Transverse colon (tissue), 4 donors: ENCODE data around the gene GCNT2. TPM values are rescaled to one million over a fixed set of nuclear protein-coding genes. Genes with fewer than 3 reads are reported as not detected.

Experiments used
- DNase-seq: peaks from one replicate; pipeline ENCODE4 v3.0.0-alpha.2; 2019
- H3K27ac ChIP-seq, 4 donors: fragments of 200-600 bp; sonication (generic); 2 replicates each; pipeline ENCODE4 v1.5.1; 2016 to 2018; ENCODE audit warnings: inconsistent platforms in 4 of 4
- H3K27me3 ChIP-seq: fragments of 200-600 bp; sonication (generic); 2 replicates; pipeline ENCODE4 v1.5.1; 2017; ENCODE audit warnings: inconsistent platforms
- H3K36me3 ChIP-seq, 4 donors: fragments of 200-600 bp; sonication (generic); 2 replicates each; pipeline ENCODE4 v1.5.1; 2017 to 2019; ENCODE audit warnings: inconsistent platforms in 4 of 4
- H3K4me1 ChIP-seq, 4 donors: fragments of 200-600 bp; sonication (generic); 2 replicates each; pipeline ENCODE4 v1.5.1; 2017 to 2020; ENCODE audit warnings: inconsistent platforms in 4 of 4
- H3K4me3 ChIP-seq, 4 donors: fragments of 200-600 bp; sonication (generic); 1 replicate in 1 of 4; 2 replicates in 3 of 4; pipeline versions ENCODE4 v1.5.1 to v1.6.1; 2017 to 2019; ENCODE audit warnings: inconsistent platforms in 4 of 4
- H3K9me3 ChIP-seq, 2 donors: fragments of 200-600 bp; sonication (generic); 2 replicates each; pipeline ENCODE4 v1.5.1; 2017 to 2019; ENCODE audit warnings: inconsistent platforms in 2 of 2
- EP300 ChIP-seq: sonication (generic); formaldehyde crosslinking; IDR thresholded peaks from one replicate; pipeline ENCODE4 v1.6.1; 2017; ENCODE audit warnings: antibody characterized with exemption, low read depth
- POLR2A ChIP-seq: fragments of 450-650 bp; IDR thresholded peaks from one replicate; pipeline ENCODE4 v1.6.1; 2016; ENCODE audit warnings: antibody characterized with exemption, mild to moderate bottlenecking, moderate library complexity
- POLR2AphosphoS5 ChIP-seq, 3 donors: sonication (generic); formaldehyde crosslinking; IDR thresholded peaks; one replicate each; pipeline ENCODE4 v1.6.1; 2016; ENCODE audit warnings: antibody characterized with exemption in 3 of 3
- whole genome bisulfite sequencing, 2 donors: methylation state at CpG; one replicate each; pipeline ENCODE4 v1.1.5; 2018; ENCODE audit warnings: low coverage in 1 of 2; 5-methylcytosine and 5-hydroxymethylcytosine counted together
- in situ Hi-C, 4 donors: fragments of 200-750 bp; cut with MboI; loops; one replicate each; pipeline versions ENCODE4 v1.15.0 to v1.15.1; 2017; ENCODE audit warnings: low sequenced_read_pairs in 3 of 4, low pct_ligation_motif_present in 1 of 4, low pct_unique_long_range_greater_than_20kb in 1 of 4
- intact Hi-C: fragments of 100-400 bp; cut with DNase I; formaldehyde crosslinking; loops from one replicate; pipeline ENCODE4 v1.15.1; 2023; ENCODE audit warnings: low total_unique reads
- total RNA-seq, 4 donors: library from RNA; depleted of rRNA; stranded (reverse); fragments of >200 nt; gene quantifications; one replicate each; pipeline ENCODE4 v1.1.0, GENCODE V29; 2016
- TF ChIP-seq, protein P1 (sequence below), 5 experiments: fragments of 200-600 bp in 3 of 5; fragments of 450-650 bp in 2 of 5; sonication (generic) in 3 of 5; IDR thresholded peaks; 1 replicate in 2 of 5; 2 replicates in 3 of 5; pipeline ENCODE4 v1.5.1; 2016 to 2017; ENCODE audit warnings: antibody characterized with exemption in 5 of 5, inconsistent platforms in 3 of 5, mild to moderate bottlenecking in 2 of 5, moderate library complexity in 1 of 5

Gene GCNT2
- total RNA-seq, 4 donors from 2014 or later = 18.7 to 53.4 (median 31.3) TPM

DNA sequence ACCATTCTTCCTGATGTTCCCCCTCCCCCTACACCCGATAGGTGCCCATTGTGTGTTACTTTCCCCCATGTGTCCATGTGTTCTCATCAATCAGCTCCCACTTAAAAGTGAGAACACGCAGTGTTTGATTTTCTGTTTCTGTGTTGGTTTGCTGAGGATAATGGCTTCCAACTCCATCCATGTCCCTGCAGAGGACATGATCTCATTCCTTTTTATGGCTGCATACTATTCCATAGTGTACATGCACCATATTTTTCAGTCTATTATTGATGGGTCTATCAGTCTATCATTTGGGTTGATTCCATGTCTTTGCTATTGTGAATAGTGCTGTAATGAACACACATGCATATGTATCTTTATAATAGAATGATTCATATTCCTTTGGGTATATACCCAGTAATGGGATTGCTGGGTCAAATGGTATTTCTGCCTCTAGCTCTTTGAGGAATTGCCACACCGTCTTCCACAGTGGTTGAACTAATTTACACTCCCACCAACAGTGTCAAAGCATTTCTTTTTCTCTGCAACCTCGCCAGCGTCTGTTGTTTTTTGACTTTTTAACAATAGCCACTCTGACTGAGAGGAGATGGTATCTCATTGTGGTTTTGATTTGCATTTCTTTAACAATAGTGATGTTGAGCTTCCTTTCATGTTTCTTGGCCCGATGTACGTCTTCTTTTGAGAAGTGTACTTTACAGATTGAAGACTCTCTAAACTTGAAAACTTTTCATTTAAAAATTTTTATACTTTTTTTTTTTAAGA lies 41.0 kb upstream of the GCNT2 start:
- intact Hi-C loops = loop anchor here (10.0 kb wide), 1 partner anchor 325 kb away; no protein-coding TSS in a partner anchor
- WGBS, 2 donors = 73 to 87% methylated on average over 7 of the region's 7 CpGs
- DNase-seq = no peak
- Histone ChIP-seq H3K27ac (no peak overlapping the region), H3K27me3 (no peaks in the 10 kb centered on the region), H3K9me3 (no peaks in the 10 kb centered on the region), H3K4me1 (no peaks in the 10 kb centered on the region), H3K36me3 (no peaks in the 10 kb centered on the region), H3K4me3 (no peak overlapping the region)
- in situ Hi-C loops = loop anchor here (10.0 to 25.0 kb wide), 4 partner anchors 307 to 582 kb away; no protein-coding TSS in a partner anchor
- TF ChIP-seq POLR2AphosphoS5 (IDR thresholded peaks at IDR 0.05) = no peak
- TF ChIP-seq, protein P1, sequence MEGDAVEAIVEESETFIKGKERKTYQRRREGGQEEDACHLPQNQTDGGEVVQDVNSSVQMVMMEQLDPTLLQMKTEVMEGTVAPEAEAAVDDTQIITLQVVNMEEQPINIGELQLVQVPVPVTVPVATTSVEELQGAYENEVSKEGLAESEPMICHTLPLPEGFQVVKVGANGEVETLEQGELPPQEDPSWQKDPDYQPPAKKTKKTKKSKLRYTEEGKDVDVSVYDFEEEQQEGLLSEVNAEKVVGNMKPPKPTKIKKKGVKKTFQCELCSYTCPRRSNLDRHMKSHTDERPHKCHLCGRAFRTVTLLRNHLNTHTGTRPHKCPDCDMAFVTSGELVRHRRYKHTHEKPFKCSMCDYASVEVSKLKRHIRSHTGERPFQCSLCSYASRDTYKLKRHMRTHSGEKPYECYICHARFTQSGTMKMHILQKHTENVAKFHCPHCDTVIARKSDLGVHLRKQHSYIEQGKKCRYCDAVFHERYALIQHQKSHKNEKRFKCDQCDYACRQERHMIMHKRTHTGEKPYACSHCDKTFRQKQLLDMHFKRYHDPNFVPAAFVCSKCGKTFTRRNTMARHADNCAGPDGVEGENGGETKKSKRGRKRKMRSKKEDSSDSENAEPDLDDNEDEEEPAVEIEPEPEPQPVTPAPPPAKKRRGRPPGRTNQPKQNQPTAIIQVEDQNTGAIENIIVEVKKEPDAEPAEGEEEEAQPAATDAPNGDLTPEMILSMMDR (IDR thresholded peaks at IDR 0.05) = no peak

DNA sequence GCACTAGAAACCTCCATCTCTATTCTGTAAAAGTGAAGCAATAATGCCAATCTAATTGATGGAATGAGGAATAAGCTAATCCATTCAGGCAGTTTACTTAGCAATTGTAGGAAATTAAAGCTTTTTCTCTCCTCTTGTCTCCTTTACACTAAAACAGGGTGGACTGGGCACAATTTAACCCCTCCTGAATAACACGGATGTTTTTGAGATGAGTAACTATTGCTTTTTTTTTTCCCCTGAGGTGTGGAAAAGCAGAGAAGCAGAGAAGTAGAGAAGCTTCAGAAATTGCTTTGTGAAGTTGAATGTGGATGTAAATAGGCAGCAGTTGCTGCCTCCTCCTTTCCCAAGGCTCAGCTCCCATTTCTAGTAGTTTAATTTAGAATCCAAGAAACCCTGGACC lies 40.0 kb upstream of the GCNT2 start:
- Histone ChIP-seq H3K27me3 (no peaks in the 10 kb centered on the region), H3K9me3 (no peaks in the 10 kb centered on the region), H3K4me3 (no peak overlapping the region), H3K4me1 (no peaks in the 10 kb centered on the region), H3K36me3 (no peaks in the 10 kb centered on the region), H3K27ac (no peak overlapping the region)
- WGBS, 2 donors = 46 to 67% methylated on average over 1 of the region's 1 CpG
- intact Hi-C loops = no loop called here
- no peak for TF ChIP-seq POLR2AphosphoS5 (IDR thresholded peaks at IDR 0.05)
- TF ChIP-seq, protein P1 (IDR thresholded peaks at IDR 0.05) = no peak
- TF ChIP-seq EP300 = no peak
- TF ChIP-seq POLR2A = no peak
- no peak for DNase-seq
- in situ Hi-C loops = loop anchor here (25.0 kb wide), 2 partner anchors 306 to 581 kb away; no protein-coding TSS in a partner anchor

DNA sequence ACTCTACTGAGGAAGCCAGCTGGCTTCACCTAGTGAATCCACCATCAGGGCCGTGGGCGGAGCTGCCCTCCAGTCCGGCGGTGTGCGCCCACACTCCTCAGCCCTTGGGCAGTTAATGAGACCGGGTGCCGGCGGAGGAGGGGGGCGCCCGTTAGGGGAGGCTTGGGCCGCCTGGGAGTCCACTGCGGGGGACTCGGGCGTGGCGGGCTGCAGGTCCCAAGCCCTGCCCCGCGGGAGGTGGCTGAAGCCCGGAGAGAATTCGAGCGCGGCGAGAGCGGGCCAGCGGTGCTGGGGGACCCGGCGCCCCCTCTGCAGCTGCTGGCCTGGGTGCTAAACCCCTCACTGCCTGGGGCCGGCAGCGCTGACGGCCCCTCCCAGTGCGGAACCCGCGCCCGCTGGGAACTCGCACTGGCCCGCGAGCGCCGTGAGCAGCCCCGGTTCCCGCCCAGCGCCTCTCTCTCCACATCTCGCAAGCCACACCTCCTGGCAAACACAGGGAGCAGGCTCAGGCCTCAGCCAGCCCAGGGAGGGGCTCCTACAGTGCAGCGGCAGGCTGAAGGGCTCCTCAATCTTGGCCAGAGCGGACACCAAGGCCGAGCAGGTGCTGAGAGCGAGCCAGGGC lies 38.4 kb upstream of the GCNT2 start:
- TF ChIP-seq POLR2A (no peak), POLR2AphosphoS5 (IDR thresholded peaks at IDR 0.05) (no peak), EP300 (no peak)
- TF ChIP-seq, protein P1 (IDR thresholded peaks at IDR 0.05) = no peak
- no peaks in the 10 kb centered on the region for H3K9me3 ChIP-seq
- intact Hi-C loops (no loop called here), in situ Hi-C loops (loop anchor here (25.0 kb wide), 2 partner anchors 305 to 580 kb away; no protein-coding TSS in a partner anchor)
- H3K27ac ChIP-seq = no peak overlapping the region
- H3K4me3 ChIP-seq = no peak overlapping the region
- WGBS, 2 donors = 93% methylated on average over 44 of the region's 46 CpGs; no CpG with 5 or more reads in 1 of the 2 donors
- H3K27me3 ChIP-seq = no peaks in the 10 kb centered on the region
- no peaks in the 10 kb centered on the region for H3K36me3 ChIP-seq
- no peaks in the 10 kb centered on the region for H3K4me1 ChIP-seq
- DNase-seq = no peak

DNA sequence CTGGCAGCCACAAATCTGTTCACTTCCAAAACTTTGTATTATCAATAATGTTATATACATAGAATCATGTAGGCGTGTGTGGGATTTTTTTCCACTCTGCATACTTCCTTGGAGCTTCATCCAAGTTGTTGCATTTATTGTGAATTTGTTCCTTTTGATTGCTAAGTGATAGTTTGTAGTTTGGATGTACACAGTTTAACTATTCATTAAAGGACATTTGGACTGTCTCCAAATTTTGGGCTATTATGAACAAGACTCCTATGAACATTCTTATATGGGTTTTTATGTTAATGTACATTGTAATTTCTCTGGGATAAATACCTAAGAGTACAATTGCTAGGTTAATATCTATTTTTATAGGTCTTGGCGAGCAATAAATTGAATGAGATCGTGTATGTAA lies 36.2 kb upstream of the GCNT2 start:
- Histone ChIP-seq H3K9me3 (no peaks in the 10 kb centered on the region), H3K27ac (no peak overlapping the region), H3K36me3 (no peaks in the 10 kb centered on the region), H3K4me3 (no peak overlapping the region), H3K27me3 (no peaks in the 10 kb centered on the region), H3K4me1 (no peaks in the 10 kb centered on the region)
- no peak for DNase-seq
- in situ Hi-C loops = loop anchor here (25.0 kb wide), 2 partner anchors 302 to 577 kb away; no protein-coding TSS in a partner anchor
- 49 to 51% methylated on average over 3 of the region's 3 CpGs for WGBS, 2 donors
- intact Hi-C loops = no loop called here
- TF ChIP-seq POLR2A = no peak
- TF ChIP-seq, protein P1 (IDR thresholded peaks at IDR 0.05) = no peak
- TF ChIP-seq EP300 = no peak
- TF ChIP-seq POLR2AphosphoS5 (IDR thresholded peaks at IDR 0.05) = no peak
